Measurements from ENCODE around the gene BCAS3. TPM values are rescaled to one million over a fixed set of nuclear protein-coding genes. Genes with fewer than 3 reads are reported as not detected.
"Not testable (repeated sequence)": the region's sequence is repeated elsewhere in the genome, so short reads cannot be mapped to it uniquely, and the experiment has no call there.

Gene BCAS3
- total RNA-seq, 2 donors from 2014 or later, result 12.0 to 15.6 TPM

GRCh38 chr17:60767744-60768308 lies 90.2 kb downstream of the BCAS3 start:
- H3K4me1 ChIP-seq, result no peaks in the 10 kb centered on the region
- H3K4me3 ChIP-seq, result no peak overlapping the region
- no peak for TF ChIP-seq CTCF (IDR thresholded peaks at IDR 0.05)
- H3K27me3 ChIP-seq, result no peaks in the 10 kb centered on the region
- no peaks in the 10 kb centered on the region for H3K36me3 ChIP-seq
- no peak for DNase-seq (ENCODE audit: low spot score)
- H3K27ac ChIP-seq, result no peak overlapping the region
- no peaks in the 10 kb centered on the region for H3K9me3 ChIP-seq

- TF ChIP-seq CTCF (IDR thresholded peaks at IDR 0.05), result no peak
- H3K27me3 ChIP-seq, result no peaks in the 10 kb centered on the region
- no peaks in the 10 kb centered on the region for H3K4me1 ChIP-seq
- no peak for DNase-seq (ENCODE audit: low spot score)
- H3K27ac ChIP-seq, result no peak overlapping the region
- H3K36me3 ChIP-seq, result no peaks in the 10 kb centered on the region
- no peaks in the 10 kb centered on the region for H3K9me3 ChIP-seq
- no peak overlapping the region for H3K4me3 ChIP-seq
Observed at GRCh38 chr17:60769327-60769726, 91.7 kb downstream of the BCAS3 start.

GRCh38 chr17:60770946-60771422 lies 93.3 kb downstream of the BCAS3 start:
- no peaks in the 10 kb centered on the region for H3K9me3 ChIP-seq
- DNase-seq (ENCODE audit: low spot score), result no peak
- no peaks in the 10 kb centered on the region for H3K27me3 ChIP-seq
- TF ChIP-seq CTCF (IDR thresholded peaks at IDR 0.05), result no peak
- no peak overlapping the region for H3K27ac ChIP-seq
- H3K36me3 ChIP-seq, result no peaks in the 10 kb centered on the region
- no peaks in the 10 kb centered on the region for H3K4me1 ChIP-seq
- H3K4me3 ChIP-seq, result no peak overlapping the region

GRCh38 chr17:60771621-60772020 lies 94.0 kb downstream of the BCAS3 start:
- H3K27me3 ChIP-seq; DNase-seq (ENCODE audit: low spot score); H3K4me1 ChIP-seq; H3K36me3 ChIP-seq; H3K9me3 ChIP-seq; H3K27ac ChIP-seq; H3K4me3 ChIP-seq: not testable (repeated sequence)

GRCh38 chr17:60773552-60773951 lies 95.9 kb downstream of the BCAS3 start:
- Histone ChIP-seq H3K4me3 (no peak overlapping the region), H3K36me3 (no peaks in the 10 kb centered on the region), H3K27ac (no peak overlapping the region), H3K27me3 (no peaks in the 10 kb centered on the region), H3K9me3 (no peaks in the 10 kb centered on the region), H3K4me1 (no peaks in the 10 kb centered on the region)
- DNase-seq (ENCODE audit: low spot score), result no peak
- no peak for TF ChIP-seq CTCF (IDR thresholded peaks at IDR 0.05)

- TF ChIP-seq CTCF (IDR thresholded peaks at IDR 0.05), result no peak
- DNase-seq (ENCODE audit: low spot score), result no peak
- H3K9me3 ChIP-seq, result no peaks in the 10 kb centered on the region
- H3K27me3 ChIP-seq, result no peaks in the 10 kb centered on the region
- H3K27ac ChIP-seq, result no peak overlapping the region
- no peak overlapping the region for H3K4me3 ChIP-seq
- no peaks in the 10 kb centered on the region for H3K36me3 ChIP-seq
- H3K4me1 ChIP-seq, result no peaks in the 10 kb centered on the region
Observed at GRCh38 chr17:60781880-60782412, 104.3 kb downstream of the BCAS3 start.
